SK-N-SH (cell line): ENCODE measurements around the gene DCAF17. TPM values are rescaled to one million over a fixed set of nuclear protein-coding genes. Genes with fewer than 3 reads are reported as not detected.

ENCODE experiments used
- CTCF ChIA-PET: fragments of 300-600, 350-600 bp; formaldehyde crosslinking; extraction: SDS; loops from one replicate; lab custom pipeline; 2021; lab: Yijun Ruan, JAX
- POLR2A ChIA-PET: fragments of 350-600 bp; sonication (Branson Sonifier 250); formaldehyde crosslinking; extraction: SDS; loops from one replicate; lab custom pipeline; 2020; ENCODE audit warnings: antibody characterized with exemption, inconsistent platforms; lab: Yijun Ruan, JAX
- DNase-seq: peaks from one replicate; pipeline ENCODE4 v3.0.0; 2012
- H2AFZ ChIP-seq: fragments of 200-600 bp; sonication (generic); 2 replicates; pipeline ENCODE4 v1.8.1; 2016; ENCODE audit warnings: antibody characterized with exemption, mild to moderate bottlenecking, low read depth
- H3F3A ChIP-seq: fragments of 200-600 bp; sonication (generic); replicated peaks from 2 replicates; pipeline ENCODE3; 2016; ENCODE audit warnings: antibody characterized with exemption, mild to moderate bottlenecking; ENCODE audit not compliant: insufficient read depth
- H3K27ac ChIP-seq, 2 experiments: fragments of 200-500 bp in 1 of 2; fragments of 200-600 bp in 1 of 2; sonication (Bioruptor generic) in 1 of 2; sonication (generic), shearing (Covaris generic) in 1 of 2; 2 replicates each; pipeline versions ENCODE4 v1.5.1 to v1.6.1; 2014 to 2016; ENCODE audit warnings: low read depth in 2 of 2, inconsistent platforms in 1 of 2, low read length in 1 of 2, mild to moderate bottlenecking in 1 of 2, mixed read lengths in 1 of 2
- H3K27me3 ChIP-seq: fragments of 200-600 bp; sonication (generic), shearing (Covaris generic); 2 replicates; pipeline ENCODE4 v1.6.1; 2016; ENCODE audit warnings: mixed run types; ENCODE audit not compliant: insufficient read depth
- H3K36me3 ChIP-seq, 2 experiments: fragments of 200-500 bp in 1 of 2; fragments of 200-600 bp in 1 of 2; sonication (Bioruptor generic) in 1 of 2; sonication (generic) in 1 of 2; replicated peaks in 1 of 2; 2 replicates each; pipeline versions ENCODE3 to v1.5.1; 2014 to 2016; ENCODE audit warnings: low read length in 1 of 2, mild to moderate bottlenecking in 1 of 2; ENCODE audit not compliant: insufficient read depth in 2 of 2, control insufficient read depth in 1 of 2
- H3K4me1 ChIP-seq, 2 experiments: fragments of 200-500 bp in 1 of 2; fragments of 200-600 bp in 1 of 2; sonication (Bioruptor generic) in 1 of 2; sonication (generic), shearing (Covaris generic) in 1 of 2; 2 replicates each; pipeline versions ENCODE4 v1.5.1 to v1.6.1; 2014 to 2016; ENCODE audit warnings: low read depth in 1 of 2, low read length in 1 of 2, mixed run types in 1 of 2; ENCODE audit not compliant: insufficient read depth in 2 of 2, control insufficient read depth in 1 of 2
- H3K4me2 ChIP-seq: fragments of 200-600 bp; sonication (generic), shearing (Covaris generic); 2 replicates; pipeline ENCODE4 v1.6.1; 2017; ENCODE audit warnings: mixed run types
- H3K4me3 ChIP-seq, 2 experiments: fragments of 200-500 bp in 1 of 2; fragments of 200-600 bp in 1 of 2; sonication (Bioruptor generic) in 1 of 2; sonication (generic), shearing (Covaris generic) in 1 of 2; 2 replicates each; pipeline versions ENCODE4 v1.5.1 to v1.8.1; 2014 to 2016; ENCODE audit warnings: low read depth in 2 of 2, inconsistent platforms in 1 of 2, low read length in 1 of 2, mild to moderate bottlenecking in 1 of 2, mixed read lengths in 1 of 2, moderate library complexity in 1 of 2
- H3K79me2 ChIP-seq: fragments of 200-600 bp; sonication (generic); 2 replicates; pipeline ENCODE4 v1.8.1; 2017; ENCODE audit warnings: mild to moderate bottlenecking; ENCODE audit not compliant: insufficient read depth
- H3K9ac ChIP-seq: fragments of 200-600 bp; sonication (generic); 2 replicates; pipeline ENCODE4 v1.6.1; 2017; ENCODE audit warnings: mixed run types
- H3K9me2 ChIP-seq: fragments of 200-600 bp; sonication (generic); 2 replicates; pipeline ENCODE4 v1.6.1; 2017; ENCODE audit warnings: mixed run types
- H3K9me3 ChIP-seq: fragments of 200-600 bp; sonication (generic); 2 replicates; pipeline ENCODE4 v1.6.1; 2017; ENCODE audit warnings: mixed run types, mild to moderate bottlenecking, moderate library complexity
- H4K20me1 ChIP-seq: fragments of 200-600 bp; sonication (generic); 2 replicates; pipeline ENCODE4 v1.6.1; 2017; ENCODE audit warnings: mild to moderate bottlenecking, mixed run types; ENCODE audit not compliant: insufficient read depth
- CTCF ChIP-seq: fragments of 200-600 bp; sonication (generic); IDR thresholded peaks from 2 replicates; pipeline ENCODE4 v1.6.1; 2017; ENCODE audit warnings: antibody characterized with exemption, mild to moderate bottlenecking, moderate library complexity
- EP300 ChIP-seq, 2 experiments: IDR thresholded peaks; 2 replicates each; pipeline versions ENCODE4 v1.4.0 to v1.6.1; 2012; ENCODE audit warnings: borderline replicate concordance in 1 of 2, low read depth in 1 of 2, low read length in 1 of 2
- EZH2phosphoT487 ChIP-seq: fragments of 200-600 bp; sonication (generic); IDR thresholded peaks from 2 replicates; pipeline ENCODE4 v1.6.1; 2017; ENCODE audit warnings: low read depth, mixed run types, mild to moderate bottlenecking, antibody characterized with exemption, moderate library complexity, borderline replicate concordance
- FOSL2 ChIP-seq: IDR thresholded peaks from 2 replicates; pipeline ENCODE4 v1.4.0; 2012; ENCODE audit warnings: low read depth, mild to moderate bottlenecking, moderate library complexity, borderline replicate concordance
- FOXM1 ChIP-seq: IDR thresholded peaks from 2 replicates; pipeline ENCODE4 v1.4.0; 2012; ENCODE audit warnings: low read depth, mild to moderate bottlenecking
- GATA2 ChIP-seq: sonication (generic); formaldehyde crosslinking; IDR thresholded peaks from 2 replicates; pipeline ENCODE4 v1.5.0; 2020; ENCODE audit warnings: mild to moderate bottlenecking, missing genetic modification reagents
- IRF3 ChIP-seq: fragments of 150-350 bp; IDR thresholded peaks from 2 replicates; pipeline ENCODE4 v1.6.1; 2016; ENCODE audit warnings: mild to moderate bottlenecking, low read depth, low read length
- MAX ChIP-seq: IDR thresholded peaks from 2 replicates; pipeline ENCODE4 v1.4.0; 2012; ENCODE audit warnings: low read depth
- MXI1 ChIP-seq: IDR thresholded peaks from 2 replicates; pipeline ENCODE4 v1.6.1; 2012; ENCODE audit warnings: mild to moderate bottlenecking, low read depth, low read length, improper control_type of control experiment
- NRF1 ChIP-seq: IDR thresholded peaks from 2 replicates; pipeline ENCODE4 v1.6.1; 2012; ENCODE audit warnings: low read depth, mild to moderate bottlenecking, low read length
- RCOR1 ChIP-seq: fragments of 150-350 bp; IDR thresholded peaks from 2 replicates; pipeline ENCODE4 v1.6.1; 2017; ENCODE audit warnings: antibody characterized with exemption, low read length
- RXRA ChIP-seq: IDR thresholded peaks from 2 replicates; pipeline ENCODE4 v1.4.0; 2012; ENCODE audit warnings: low read depth, mild to moderate bottlenecking, borderline replicate concordance
- TAF1 ChIP-seq: IDR thresholded peaks from 2 replicates; pipeline ENCODE4 v1.6.1; 2012; ENCODE audit warnings: low read depth, mild to moderate bottlenecking, low read length, moderate library complexity, borderline replicate concordance
- TCF12 ChIP-seq: IDR thresholded peaks from 2 replicates; pipeline ENCODE4 v1.4.0; 2012
- TEAD4 ChIP-seq: IDR thresholded peaks from 2 replicates; pipeline ENCODE4 v1.4.0; 2012; ENCODE audit warnings: mild to moderate bottlenecking, borderline replicate concordance; ENCODE audit not compliant: insufficient read depth
- USF2 ChIP-seq: fragments of 150-350 bp; IDR thresholded peaks from 2 replicates; pipeline ENCODE4 v1.6.1; 2017; ENCODE audit warnings: antibody characterized with exemption, low read length, low read depth, borderline replicate concordance
- YY1 ChIP-seq: IDR thresholded peaks from 2 replicates; pipeline ENCODE4 v1.4.0; 2012; ENCODE audit warnings: low read depth, mild to moderate bottlenecking
- polyA plus RNA-seq, 3 experiments: library from polyadenylated mRNA; depleted of rRNA; stranded (reverse); fragments of >200 nt; gene quantifications; 2 replicates each; pipeline ENCODE4 v1.2.3, GENCODE V29; 2012
- TF ChIP-seq, protein P1 (sequence below): IDR thresholded peaks from 2 replicates; pipeline ENCODE4; 2012
- TF ChIP-seq, protein P2 (sequence below): IDR thresholded peaks from 2 replicates; pipeline ENCODE4 v1.4.0; 2012; ENCODE audit warnings: low read depth, borderline replicate concordance
- TF ChIP-seq, protein P3 (sequence below): IDR thresholded peaks from 2 replicates; pipeline ENCODE4 v1.6.1; 2012; ENCODE audit warnings: mild to moderate bottlenecking, low read depth, low read length, moderate library complexity

Gene DCAF17
- polyA plus RNA-seq, 1 of the 3 experiments (the other 2 are of a cell fraction), result 4.9 TPM

DNA sequence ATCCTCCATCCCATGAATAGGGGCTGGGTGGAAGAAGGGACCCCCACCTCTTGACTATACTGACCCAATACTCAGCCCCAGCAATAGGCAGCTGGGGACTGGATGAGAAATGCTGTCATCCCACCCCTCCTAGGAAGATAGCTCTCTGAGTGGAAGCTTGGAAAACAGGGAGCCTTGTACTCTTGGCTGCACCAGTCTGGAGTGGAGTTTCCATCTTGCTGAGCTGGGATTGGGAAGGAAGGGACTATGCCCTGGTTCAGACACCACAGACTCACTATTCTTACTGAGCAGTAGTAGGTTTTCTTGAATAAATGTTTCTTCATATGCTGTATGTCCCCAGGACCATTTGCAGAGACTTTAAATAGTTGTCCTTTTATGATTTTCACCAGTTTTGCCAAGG, 7.4 kb downstream of the DCAF17 start:
- H3K27ac ChIP-seq, result no peak overlapping the region
- no peaks in the 10 kb centered on the region for H4K20me1 ChIP-seq
- H3F3A ChIP-seq, result peaks cover 10% of the 10 kb centered on the region
- H3K4me2 ChIP-seq, result no peak overlapping the region
- no peak overlapping the region for H3K4me3 ChIP-seq
- H3K9me2 ChIP-seq, result no peaks in the 10 kb centered on the region
- H3K79me2 ChIP-seq, result peaks cover 14% of the 10 kb centered on the region
- no peaks in the 10 kb centered on the region for H3K27me3 ChIP-seq
- no peaks in the 10 kb centered on the region for H3K9me3 ChIP-seq
- H3K4me1 ChIP-seq, result no peaks in the 10 kb centered on the region
- H3K9ac ChIP-seq, result no peak overlapping the region
- ChIA-PET POLR2A (no interaction called here), CTCF (no interaction called here)
- H3K36me3 ChIP-seq, result peaks cover 66 to 89% of the 10 kb centered on the region in 2 experiments
- TF ChIP-seq, protein P1, sequence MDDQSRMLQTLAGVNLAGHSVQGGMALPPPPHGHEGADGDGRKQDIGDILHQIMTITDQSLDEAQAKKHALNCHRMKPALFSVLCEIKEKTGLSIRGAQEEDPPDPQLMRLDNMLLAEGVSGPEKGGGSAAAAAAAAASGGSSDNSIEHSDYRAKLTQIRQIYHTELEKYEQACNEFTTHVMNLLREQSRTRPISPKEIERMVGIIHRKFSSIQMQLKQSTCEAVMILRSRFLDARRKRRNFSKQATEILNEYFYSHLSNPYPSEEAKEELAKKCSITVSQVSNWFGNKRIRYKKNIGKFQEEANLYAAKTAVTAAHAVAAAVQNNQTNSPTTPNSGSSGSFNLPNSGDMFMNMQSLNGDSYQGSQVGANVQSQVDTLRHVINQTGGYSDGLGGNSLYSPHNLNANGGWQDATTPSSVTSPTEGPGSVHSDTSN, result no peak
- no peak for TF ChIP-seq TCF12
- no peak for TF ChIP-seq USF2
- no peak for TF ChIP-seq IRF3
- TF ChIP-seq NRF1, result no peak
- TF ChIP-seq EP300 (IDR thresholded peaks at IDR 0.05; ENCODE audit: borderline replicate concordance in 1 of 2, low read depth in 1 of 2, low read length in 1 of 2), result no peak
- no peak for TF ChIP-seq FOXM1
- no peak for TF ChIP-seq RXRA
- TF ChIP-seq MXI1, result no peak
- TF ChIP-seq, protein P2, sequence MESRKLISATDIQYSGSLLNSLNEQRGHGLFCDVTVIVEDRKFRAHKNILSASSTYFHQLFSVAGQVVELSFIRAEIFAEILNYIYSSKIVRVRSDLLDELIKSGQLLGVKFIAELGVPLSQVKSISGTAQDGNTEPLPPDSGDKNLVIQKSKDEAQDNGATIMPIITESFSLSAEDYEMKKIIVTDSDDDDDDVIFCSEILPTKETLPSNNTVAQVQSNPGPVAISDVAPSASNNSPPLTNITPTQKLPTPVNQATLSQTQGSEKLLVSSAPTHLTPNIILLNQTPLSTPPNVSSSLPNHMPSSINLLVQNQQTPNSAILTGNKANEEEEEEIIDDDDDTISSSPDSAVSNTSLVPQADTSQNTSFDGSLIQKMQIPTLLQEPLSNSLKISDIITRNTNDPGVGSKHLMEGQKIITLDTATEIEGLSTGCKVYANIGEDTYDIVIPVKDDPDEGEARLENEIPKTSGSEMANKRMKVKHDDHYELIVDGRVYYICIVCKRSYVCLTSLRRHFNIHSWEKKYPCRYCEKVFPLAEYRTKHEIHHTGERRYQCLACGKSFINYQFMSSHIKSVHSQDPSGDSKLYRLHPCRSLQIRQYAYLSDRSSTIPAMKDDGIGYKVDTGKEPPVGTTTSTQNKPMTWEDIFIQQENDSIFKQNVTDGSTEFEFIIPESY, result no peak
- no peak for TF ChIP-seq FOSL2
- TF ChIP-seq MAX, result no peak
- no peak for TF ChIP-seq EZH2phosphoT487
- TF ChIP-seq, protein P3, sequence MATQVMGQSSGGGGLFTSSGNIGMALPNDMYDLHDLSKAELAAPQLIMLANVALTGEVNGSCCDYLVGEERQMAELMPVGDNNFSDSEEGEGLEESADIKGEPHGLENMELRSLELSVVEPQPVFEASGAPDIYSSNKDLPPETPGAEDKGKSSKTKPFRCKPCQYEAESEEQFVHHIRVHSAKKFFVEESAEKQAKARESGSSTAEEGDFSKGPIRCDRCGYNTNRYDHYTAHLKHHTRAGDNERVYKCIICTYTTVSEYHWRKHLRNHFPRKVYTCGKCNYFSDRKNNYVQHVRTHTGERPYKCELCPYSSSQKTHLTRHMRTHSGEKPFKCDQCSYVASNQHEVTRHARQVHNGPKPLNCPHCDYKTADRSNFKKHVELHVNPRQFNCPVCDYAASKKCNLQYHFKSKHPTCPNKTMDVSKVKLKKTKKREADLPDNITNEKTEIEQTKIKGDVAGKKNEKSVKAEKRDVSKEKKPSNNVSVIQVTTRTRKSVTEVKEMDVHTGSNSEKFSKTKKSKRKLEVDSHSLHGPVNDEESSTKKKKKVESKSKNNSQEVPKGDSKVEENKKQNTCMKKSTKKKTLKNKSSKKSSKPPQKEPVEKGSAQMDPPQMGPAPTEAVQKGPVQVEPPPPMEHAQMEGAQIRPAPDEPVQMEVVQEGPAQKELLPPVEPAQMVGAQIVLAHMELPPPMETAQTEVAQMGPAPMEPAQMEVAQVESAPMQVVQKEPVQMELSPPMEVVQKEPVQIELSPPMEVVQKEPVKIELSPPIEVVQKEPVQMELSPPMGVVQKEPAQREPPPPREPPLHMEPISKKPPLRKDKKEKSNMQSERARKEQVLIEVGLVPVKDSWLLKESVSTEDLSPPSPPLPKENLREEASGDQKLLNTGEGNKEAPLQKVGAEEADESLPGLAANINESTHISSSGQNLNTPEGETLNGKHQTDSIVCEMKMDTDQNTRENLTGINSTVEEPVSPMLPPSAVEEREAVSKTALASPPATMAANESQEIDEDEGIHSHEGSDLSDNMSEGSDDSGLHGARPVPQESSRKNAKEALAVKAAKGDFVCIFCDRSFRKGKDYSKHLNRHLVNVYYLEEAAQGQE, result no peak
- TF ChIP-seq GATA2 (CRISPR knock-in tag), result no peak
- TF ChIP-seq TEAD4, result no peak
- no peak for TF ChIP-seq RCOR1
- TF ChIP-seq TAF1, result no peak
- TF ChIP-seq YY1, result no peak
- TF ChIP-seq CTCF, result no peak
- no peak overlapping the region for H2AFZ ChIP-seq
- DNase-seq, result no peak
